Epithelial cell of esophagus (primary cell): ENCODE measurements around the gene STXBP3.
"Not testable (repeated sequence)": the region's sequence is repeated elsewhere in the genome, so short reads cannot be mapped to it uniquely, and the experiment has no call there.

Experiments used
- DNase-seq: peaks from one replicate; pipeline ENCODE4 v3.0.0; 2010; ENCODE audit warnings: low read depth
- H3K4me3 ChIP-seq: 2 replicates; pipeline ENCODE4 v1.5.1; 2011; ENCODE audit warnings: mild to moderate bottlenecking, low read length, control low read depth
- CTCF ChIP-seq: IDR thresholded peaks from 2 replicates; pipeline ENCODE4 v1.5.1; 2011; ENCODE audit warnings: low read depth, mild to moderate bottlenecking, low read length, control low read depth, inconsistent platforms; ENCODE audit not compliant: insufficient read depth; ENCODE audit errors: missing control alignments

STXBP3 gene

GRCh38 chr1:108779455-108779854 is 33.0 kb downstream of the STXBP3 start:
- no peak for DNase-seq
- no peak overlapping the region for H3K4me3 ChIP-seq
- TF ChIP-seq CTCF = no peak

GRCh38 chr1:108780937-108781574 is 34.6 kb downstream of the STXBP3 start:
- no peak for TF ChIP-seq CTCF

GRCh38 chr1:108781575-108781944 is 35.1 kb downstream of the STXBP3 start:
- not testable (repeated sequence) for DNase-seq, H3K4me3 ChIP-seq

More at GRCh38 chr1:108780937-108781574, 34.6 kb downstream of the STXBP3 start:
- no peak for DNase-seq
- no peak overlapping the region for H3K4me3 ChIP-seq

- no peak for TF ChIP-seq CTCF
- DNase-seq = no peak
- H3K4me3 ChIP-seq = no peak overlapping the region
These were observed 38.8 kb downstream of the STXBP3 start for GRCh38 chr1:108785264-108785663.

- TF ChIP-seq CTCF = no peak
- DNase-seq = no peak
- no peak overlapping the region for H3K4me3 ChIP-seq
These were observed 39.4 kb downstream of the STXBP3 start for GRCh38 chr1:108785880-108786279.

- no peak for DNase-seq
- no peak overlapping the region for H3K4me3 ChIP-seq
- no peak for TF ChIP-seq CTCF
These were observed 45.3 kb downstream of the STXBP3 start for GRCh38 chr1:108791790-108792189.

- DNase-seq = no peak
- no peak overlapping the region for H3K4me3 ChIP-seq
- no peak for TF ChIP-seq CTCF
These were observed 45.9 kb downstream of the STXBP3 start for GRCh38 chr1:108792420-108792819.
